IMR-90 (cell line): ENCODE data around the gene HAND1.

ENCODE experiments used
- CEBPB ChIP-seq: IDR thresholded peaks from 2 replicates; pipeline ENCODE4 v1.6.1; 2012; ENCODE audit warnings: low read depth, low read length, improper control_type of control experiment
- CTCF ChIP-seq: conservative IDR thresholded peaks from 2 replicates; pipeline ENCODE4 v1.5.1; 2012; ENCODE audit warnings: mild to moderate bottlenecking, low read depth, low read length, improper control_type of control experiment
- POLR2A ChIP-seq: IDR thresholded peaks from 2 replicates; pipeline ENCODE4 v1.6.1; 2012; ENCODE audit warnings: mild to moderate bottlenecking, low read depth, low read length
- RAD21 ChIP-seq: IDR thresholded peaks from 2 replicates; pipeline ENCODE4 v1.6.1; 2012; ENCODE audit warnings: low read length, improper control_type of control experiment
- RCOR1 ChIP-seq: IDR thresholded peaks from 2 replicates; pipeline ENCODE4 v1.6.1; 2012; ENCODE audit warnings: mild to moderate bottlenecking, low read length, improper control_type of control experiment; ENCODE audit not compliant: insufficient replicate concordance
- RFX5 ChIP-seq: IDR thresholded peaks from 2 replicates; pipeline ENCODE4 v1.8.0; 2012; ENCODE audit warnings: low read depth, mild to moderate bottlenecking, low read length, moderate library complexity
- SMC3 ChIP-seq: fragments of 150-350 bp; IDR thresholded peaks from 2 replicates; pipeline ENCODE4 v1.6.1; 2016; ENCODE audit warnings: low read depth, mild to moderate bottlenecking, antibody characterized with exemption, low read length, moderate library complexity

- TF ChIP-seq RFX5 (no peak), CTCF (no peak), POLR2A (no peak), RCOR1 (no peak), SMC3 (no peak), RAD21 (no peak), CEBPB (no peak)
Observed at GRCh38 chr5:154449786-154450185, 28.2 kb downstream of the HAND1 start.
